Raji (cell line): ENCODE data around the gene EEF1AKMT4.

ENCODE experiments used
- POLR2A ChIP-seq: IDR thresholded peaks from 2 replicates; pipeline ENCODE4 v1.6.1; 2011; ENCODE audit warnings: low read depth, low read length, control low read depth; ENCODE audit not compliant: insufficient read depth

Gene EEF1AKMT4

DNA sequence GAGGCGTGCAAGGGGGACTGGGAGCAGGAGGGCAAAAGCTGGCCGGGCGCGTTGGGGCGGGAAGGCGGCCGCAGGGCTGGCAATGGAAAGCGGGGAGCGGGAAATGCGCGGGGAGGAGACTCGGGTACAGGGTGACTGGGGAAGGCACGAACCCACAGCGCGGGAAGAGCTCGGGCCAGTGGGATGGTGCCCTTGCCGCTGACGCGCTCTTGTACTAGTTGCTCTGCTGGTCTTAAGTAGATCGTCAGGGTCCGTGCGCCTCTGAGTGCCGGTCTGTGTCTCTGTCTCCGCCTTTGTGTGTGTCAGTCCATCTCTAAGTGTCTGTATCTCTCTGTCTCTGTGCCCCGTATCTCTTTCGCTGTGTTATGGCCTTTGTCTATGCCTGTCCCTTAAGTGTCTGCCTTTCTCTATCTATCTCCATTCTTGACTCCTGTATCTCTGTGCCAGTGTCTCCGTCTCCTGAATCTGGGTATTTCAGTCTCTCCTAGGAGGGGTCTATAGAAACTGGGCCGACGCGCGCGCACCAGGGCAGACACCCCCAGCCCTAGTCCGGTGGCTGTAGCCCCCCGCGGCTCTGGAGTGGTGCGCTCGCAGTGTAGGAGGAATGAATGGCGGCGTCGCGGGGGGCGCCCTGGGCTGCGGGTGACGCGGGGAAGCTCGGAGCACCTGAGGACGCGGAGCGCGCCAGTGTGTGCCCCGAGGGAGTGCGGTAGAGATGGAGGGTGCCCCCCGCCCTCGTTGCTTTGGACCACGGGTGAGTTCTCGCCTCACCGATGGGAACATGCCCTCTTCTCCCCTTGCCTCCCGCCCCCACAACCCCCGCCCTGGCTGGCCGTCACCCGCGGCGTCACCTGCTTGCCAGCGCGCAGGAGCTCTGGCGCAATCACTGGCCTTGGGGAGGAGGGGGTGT, 12.6 kb downstream of the EEF1AKMT4 start:
- no peak for TF ChIP-seq POLR2A

DNA sequence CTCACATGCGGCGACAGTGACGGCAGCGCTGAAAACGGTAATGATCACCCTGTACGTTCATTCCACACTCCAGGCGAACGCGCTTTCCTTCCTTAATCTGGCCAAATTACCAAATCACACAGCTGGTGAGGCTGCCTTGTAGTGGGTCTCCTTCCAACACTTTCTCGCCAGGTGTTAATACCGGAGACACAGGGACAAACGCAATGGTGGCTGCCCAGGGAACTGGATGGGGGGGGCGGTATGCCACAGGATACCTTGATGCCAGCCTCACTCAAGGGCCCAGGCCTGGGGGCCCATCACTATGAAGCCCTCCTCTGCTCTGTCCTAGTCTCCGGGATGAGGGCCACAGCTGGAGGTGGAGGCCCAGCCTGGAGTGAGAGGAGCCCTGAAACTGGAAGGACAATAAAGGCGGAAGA, 13.3 kb downstream of the EEF1AKMT4 start:
- no peak for TF ChIP-seq POLR2A

DNA sequence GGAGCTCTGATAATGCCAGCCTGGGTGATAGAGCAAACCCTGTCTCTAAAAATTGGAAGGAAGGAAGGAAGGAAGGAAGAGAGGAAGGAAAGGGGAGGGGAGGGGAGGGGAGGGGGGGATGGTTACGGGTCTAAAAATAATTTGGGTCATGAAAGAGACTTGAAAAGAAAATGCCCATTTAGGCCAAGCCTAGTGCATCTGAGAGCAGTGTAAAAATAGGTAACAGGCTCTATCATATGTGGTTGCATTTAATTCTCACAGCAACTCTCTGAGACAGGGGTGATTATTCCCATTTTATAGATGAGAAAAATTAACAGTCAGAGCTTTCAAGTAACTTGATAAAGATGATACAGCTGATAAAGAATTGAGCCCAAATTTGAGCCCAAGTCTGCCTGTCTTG, 22.8 kb downstream of the EEF1AKMT4 start:
- no peak for TF ChIP-seq POLR2A

DNA sequence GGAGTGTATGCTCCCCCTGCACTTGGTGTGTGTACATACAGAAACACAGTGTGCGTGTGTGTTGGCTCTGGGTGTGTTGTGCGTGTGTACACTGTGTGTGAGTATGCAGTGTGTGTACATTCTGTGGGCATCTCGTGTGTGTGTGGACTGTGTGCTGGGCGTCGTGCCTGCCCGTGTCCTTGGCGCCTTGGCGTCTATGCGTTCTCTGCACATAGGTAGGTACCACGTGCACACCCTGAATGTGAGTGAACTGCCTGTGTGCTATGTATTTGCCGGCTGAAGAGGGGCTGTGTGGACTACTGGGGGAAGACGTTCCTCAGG, 25.9 kb downstream of the EEF1AKMT4 start:
- no peak for TF ChIP-seq POLR2A

DNA sequence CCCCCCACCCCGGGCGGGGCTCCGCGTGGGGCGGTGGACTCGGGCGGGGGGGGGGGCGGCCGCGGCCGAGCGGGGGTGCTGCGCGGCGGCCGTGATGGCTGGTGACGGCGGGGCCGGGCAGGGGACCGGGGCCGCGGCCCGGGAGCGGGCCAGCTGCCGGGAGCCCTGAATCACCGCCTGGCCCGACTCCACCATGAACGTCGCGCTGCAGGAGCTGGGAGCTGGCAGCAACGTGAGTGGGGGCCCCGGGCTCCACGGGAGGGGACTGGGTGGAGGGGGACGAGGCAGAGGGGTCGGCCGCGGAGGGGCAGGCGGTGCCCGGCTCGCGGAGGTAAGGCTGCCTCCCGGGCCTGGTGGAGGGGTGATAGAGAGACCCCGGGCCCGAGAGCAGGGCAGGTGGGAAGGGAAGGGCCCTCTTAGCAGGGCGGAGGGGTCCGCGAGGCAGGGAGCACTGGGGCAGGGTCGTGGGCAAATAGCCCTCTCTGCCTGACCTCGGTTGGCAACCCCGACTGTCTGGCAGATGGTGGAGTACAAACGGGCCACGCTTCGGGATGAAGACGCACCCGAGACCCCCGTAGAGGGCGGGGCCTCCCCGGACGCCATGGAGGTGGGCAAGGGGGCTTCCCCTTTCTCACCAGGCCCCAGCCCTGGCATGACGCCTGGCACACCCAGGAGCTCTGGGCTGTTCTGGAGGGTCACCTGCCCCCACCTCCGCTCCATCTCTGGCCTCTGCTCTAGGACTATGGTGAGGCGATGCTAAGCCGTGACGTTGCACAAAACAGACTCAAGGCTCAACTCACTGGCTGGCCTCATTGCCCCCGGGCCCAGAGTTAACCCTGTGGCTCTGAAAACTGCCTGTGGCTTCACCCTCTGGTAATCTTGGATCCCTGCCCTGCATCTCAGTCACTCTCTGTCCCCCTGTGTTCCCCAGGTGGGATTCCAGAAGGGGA, 26.8 kb downstream of the EEF1AKMT4 start, which contains the start of gene ECE2:
ECE2 (plus strand) TSS at position 62 of the 950 bp plus-strand sequence; CDS start at position 194, 132 bp downstream.
- no peak for TF ChIP-seq POLR2A

DNA sequence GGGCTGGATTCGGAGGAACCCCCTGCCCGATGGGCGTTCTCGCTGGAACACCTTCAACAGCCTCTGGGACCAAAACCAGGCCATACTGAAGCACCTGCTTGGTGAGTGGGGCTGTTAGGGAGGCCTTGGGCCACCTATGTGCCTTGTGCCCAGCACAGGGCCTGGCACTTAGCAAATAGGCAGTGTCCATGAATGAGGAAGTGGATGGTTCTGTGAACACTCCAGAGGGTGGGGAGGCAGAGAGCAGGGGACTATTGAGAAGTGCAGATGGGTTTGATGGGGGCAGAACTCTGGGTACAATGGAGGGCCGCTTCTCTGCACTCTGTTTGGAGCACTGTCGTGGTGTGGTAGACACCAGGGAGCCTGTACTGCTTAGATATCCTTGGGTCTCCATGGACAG, 27.9 kb downstream of the EEF1AKMT4 start:
- TF ChIP-seq POLR2A = no peak

DNA sequence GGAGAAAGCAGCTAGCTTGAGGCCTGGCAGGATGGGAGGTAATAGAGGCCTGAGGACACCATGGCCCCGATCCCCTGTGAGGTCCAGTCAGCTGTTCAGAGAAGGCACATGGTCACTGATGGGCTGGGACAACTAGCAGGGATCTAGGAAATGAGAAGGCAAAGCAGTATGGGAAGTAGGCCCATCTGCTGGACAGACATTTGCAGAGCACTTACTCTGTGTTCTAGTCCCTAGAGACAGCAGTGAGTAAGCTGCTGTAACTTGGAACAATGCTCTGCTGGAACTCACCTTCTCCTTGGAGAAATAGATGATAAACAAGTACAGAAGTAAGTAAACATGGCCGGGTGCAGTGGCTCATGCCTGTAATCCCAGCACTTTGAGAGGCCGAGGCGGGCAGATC, 33.5 kb downstream of the EEF1AKMT4 start:
- no peak for TF ChIP-seq POLR2A

DNA sequence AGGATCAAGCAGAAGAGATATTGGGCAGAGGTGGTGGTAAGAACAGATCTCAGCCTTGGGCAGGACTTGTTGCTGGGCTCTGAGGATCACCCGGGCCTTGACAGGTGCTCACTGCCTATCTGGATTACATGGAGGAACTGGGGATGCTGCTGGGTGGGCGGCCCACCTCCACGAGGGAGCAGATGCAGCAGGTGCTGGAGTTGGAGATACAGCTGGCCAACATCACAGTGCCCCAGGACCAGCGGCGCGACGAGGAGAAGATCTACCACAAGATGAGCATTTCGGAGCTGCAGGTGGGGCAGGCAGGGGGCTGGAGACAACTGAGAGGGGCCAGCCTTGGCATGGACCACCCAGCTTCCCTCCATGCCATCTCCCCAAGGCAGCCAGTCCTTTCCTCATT, 34.2 kb downstream of the EEF1AKMT4 start:
- TF ChIP-seq POLR2A = no peak

DNA sequence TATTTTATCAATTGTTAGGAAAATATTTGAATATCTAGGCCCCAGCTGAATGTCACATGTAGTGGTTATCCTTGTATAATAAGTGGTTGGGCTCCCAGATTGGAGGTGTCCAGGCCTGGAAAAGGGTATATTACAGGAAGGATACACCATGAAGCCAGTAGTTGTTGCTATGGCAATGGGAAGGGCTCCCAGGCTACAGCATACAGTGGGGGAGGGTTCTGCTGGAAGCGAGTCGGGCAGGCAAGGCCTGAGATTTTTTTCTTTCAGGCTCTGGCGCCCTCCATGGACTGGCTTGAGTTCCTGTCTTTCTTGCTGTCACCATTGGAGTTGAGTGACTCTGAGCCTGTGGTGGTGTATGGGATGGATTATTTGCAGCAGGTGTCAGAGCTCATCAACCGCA, 35.2 kb downstream of the EEF1AKMT4 start:
- no peak for TF ChIP-seq POLR2A

DNA sequence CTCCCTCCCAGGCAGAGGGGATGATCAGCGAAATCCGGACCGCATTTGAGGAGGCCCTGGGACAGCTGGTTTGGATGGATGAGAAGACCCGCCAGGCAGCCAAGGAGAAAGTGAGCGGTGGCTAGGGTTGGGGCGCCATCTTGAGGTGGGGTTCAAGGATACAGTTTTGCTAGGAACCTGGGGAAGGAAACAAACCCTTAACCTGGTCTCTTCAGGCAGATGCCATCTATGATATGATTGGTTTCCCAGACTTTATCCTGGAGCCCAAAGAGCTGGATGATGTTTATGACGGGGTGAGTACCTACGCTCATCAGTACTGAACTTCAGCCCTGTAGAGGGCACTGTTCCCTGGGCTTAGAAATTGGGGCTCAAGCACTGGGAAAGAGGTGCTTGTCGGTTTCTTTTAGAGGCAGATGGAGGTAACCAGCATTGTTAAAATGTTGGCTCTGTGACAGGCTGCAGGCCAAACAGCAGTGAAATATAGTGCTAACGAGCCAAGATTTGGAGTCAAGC, 40.0 kb downstream of the EEF1AKMT4 start:
- no peak for TF ChIP-seq POLR2A

DNA sequence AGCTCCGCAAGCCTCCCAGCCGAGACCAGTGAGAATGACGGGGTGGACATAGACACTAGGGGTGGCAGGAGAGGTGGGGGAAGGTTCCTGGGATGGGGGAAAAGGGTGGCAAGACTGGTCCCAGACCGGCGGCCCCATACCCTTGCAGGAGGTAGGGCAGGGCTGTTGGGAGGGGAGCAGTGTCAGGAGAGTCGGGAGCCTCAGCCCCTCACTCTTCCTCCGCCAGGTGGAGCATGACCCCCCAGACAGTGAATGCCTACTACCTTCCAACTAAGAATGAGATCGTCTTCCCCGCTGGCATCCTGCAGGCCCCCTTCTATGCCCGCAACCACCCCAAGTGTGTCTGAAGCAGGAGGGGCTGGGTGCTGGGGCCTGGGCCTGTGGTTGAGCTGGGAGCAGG, 40.9 kb downstream of the EEF1AKMT4 start:
- no peak for TF ChIP-seq POLR2A

DNA sequence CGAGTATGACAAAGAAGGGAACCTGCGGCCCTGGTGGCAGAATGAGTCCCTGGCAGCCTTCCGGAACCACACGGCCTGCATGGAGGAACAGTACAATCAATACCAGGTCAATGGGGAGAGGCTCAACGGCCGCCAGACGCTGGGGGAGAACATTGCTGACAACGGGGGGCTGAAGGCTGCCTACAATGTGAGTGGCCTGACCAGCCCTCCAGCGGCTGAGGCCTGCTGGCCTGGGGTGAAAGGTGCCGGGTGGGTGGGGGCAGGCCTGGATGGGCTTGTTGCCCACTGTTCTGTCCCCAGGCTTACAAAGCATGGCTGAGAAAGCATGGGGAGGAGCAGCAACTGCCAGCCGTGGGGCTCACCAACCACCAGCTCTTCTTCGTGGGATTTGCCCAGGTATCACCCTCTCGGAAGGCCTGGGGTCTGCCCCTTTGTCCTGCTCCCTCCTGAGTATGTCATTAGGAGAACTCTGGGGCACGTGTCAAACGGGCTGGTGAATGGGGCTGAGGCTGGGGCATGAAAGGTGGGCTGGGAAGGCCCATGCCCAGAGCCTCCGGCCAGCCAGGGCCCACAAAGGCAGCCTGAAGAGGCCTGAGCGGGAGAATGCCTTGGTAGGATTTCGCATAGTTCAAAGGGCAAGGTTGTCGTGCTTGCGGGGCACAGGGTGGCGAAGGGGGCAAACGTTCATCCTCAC, 41.7 kb downstream of the EEF1AKMT4 start:
- TF ChIP-seq POLR2A = no peak

DNA sequence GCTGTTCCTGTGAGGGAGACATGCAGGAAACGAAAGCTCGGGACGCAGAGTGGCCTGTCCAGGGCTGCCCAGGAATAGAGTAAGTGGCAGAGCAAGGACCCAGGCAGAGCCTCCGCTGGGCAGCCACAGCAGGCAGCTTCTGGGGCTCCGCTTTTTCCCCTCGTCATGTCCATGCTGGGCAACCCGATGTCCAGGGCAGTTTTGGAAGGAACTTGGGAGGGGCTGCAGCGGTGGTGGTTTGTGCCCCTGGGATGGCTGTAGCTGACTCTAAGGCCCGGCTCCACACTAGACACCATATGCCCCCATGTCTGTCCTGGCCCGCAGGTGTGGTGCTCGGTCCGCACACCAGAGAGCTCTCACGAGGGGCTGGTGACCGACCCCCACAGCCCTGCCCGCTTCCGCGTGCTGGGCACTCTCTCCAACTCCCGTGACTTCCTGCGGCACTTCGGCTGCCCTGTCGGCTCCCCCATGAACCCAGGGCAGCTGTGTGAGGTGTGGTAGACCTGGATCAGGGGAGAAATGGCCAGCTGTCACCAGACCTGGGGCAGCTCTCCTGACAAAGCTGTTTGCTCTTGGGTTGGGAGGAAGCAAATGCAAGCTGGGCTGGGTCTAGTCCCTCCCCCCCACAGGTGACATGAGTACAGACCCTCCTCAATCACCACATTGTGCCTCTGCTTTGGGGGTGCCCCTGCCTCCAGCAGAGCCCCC, 42.4 kb downstream of the EEF1AKMT4 start:
- TF ChIP-seq POLR2A = no peak

DNA sequence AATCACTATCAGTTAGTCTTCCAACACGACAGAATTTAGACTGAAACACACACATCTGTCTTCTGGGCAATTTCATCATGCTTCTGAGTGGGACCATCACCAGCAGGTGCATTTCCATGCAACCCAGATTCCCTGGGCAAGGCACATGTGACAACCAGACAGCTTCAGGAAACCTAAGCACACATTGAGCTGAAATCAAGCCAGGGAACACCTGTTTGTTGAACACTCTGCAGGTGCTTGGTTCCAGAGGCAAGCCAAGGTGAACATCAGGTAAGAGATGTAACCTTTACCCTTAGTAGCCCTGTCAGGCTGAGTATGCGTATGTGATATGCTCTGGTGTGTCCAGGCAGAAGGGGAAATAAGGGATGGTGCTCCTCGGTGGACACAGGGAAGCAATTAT, 46.3 kb downstream of the EEF1AKMT4 start:
- TF ChIP-seq POLR2A = no peak

DNA sequence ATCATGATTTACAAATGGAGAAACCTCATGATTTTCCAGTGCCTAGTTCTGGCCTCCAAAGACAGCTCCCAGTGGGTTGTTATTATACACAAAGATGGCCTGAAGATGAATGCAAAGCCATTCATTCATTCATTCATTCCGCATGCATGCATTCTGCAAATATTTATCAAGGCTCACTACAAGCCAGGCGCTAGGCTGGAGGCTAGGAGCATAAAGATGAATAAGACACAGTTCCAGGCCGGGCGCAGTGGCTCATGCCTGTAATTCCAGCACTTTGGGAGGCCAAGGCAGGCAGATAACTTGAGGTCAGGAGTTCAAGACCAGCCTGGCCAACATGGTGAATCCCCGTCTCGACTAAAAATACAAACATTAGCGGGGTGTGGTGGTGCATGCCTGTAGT, 47.1 kb downstream of the EEF1AKMT4 start:
- no peak for TF ChIP-seq POLR2A
